IMR-90 (cell line): Measurements from ENCODE around the gene ARPC5L. TPM values are rescaled to one million over a fixed set of nuclear protein-coding genes. Genes with fewer than 3 reads are reported as not detected.

Experiments
- ATAC-seq: fragments of 200-7000 bp; cut with Tn5 transposase; 2 replicates; pipeline ENCODE4 v1.9.1; 2020; ENCODE audit warnings: low read depth, mild to moderate bottlenecking, moderate library complexity
- BruUV-seq: library from RNA; stranded (reverse); fragments of 400-500 nt; replicated peaks from 2 replicates; lab custom pipeline; 2021; lab: Mats Ljungman, UMichigan
- CTCF ChIA-PET: fragments of 300-600 bp; formaldehyde crosslinking; extraction: SDS; loops from one replicate; lab custom pipeline; 2021; ENCODE audit warnings: antibody characterized with exemption; lab: Yijun Ruan, JAX
- POLR2A ChIA-PET: fragments of 300-600 bp; sonication (Branson Sonifier 250); formaldehyde crosslinking; loops from one replicate; lab custom pipeline; 2022; ENCODE audit warnings: antibody characterized with exemption; ENCODE audit not compliant: unreplicated experiment; lab: Charles Lee
- DNase-seq: peaks from one replicate; pipeline ENCODE4 v3.0.0; 2013
- H2AFZ ChIP-seq: replicated peaks from 2 replicates; pipeline ENCODE3; 2013; ENCODE audit warnings: low read length, mild to moderate bottlenecking; ENCODE audit not compliant: poor library complexity
- H2AK5ac ChIP-seq: 2 replicates; pipeline ENCODE4 v1.6.1; 2013; ENCODE audit warnings: low read depth, low read length, inconsistent platforms
- H2AK9ac ChIP-seq: replicated peaks from 2 replicates; pipeline ENCODE3; 2013; ENCODE audit warnings: mild to moderate bottlenecking, low read depth, low read length, moderate library complexity; ENCODE audit not compliant: poor library complexity
- H2BK120ac ChIP-seq: 2 replicates; pipeline ENCODE4 v1.6.1; 2013; ENCODE audit warnings: low read depth, low read length, inconsistent platforms
- H2BK15ac ChIP-seq: 3 replicates; pipeline ENCODE4 v1.6.1; 2013; ENCODE audit warnings: low read depth, low read length, inconsistent platforms
- H2BK20ac ChIP-seq: 2 replicates; pipeline ENCODE4 v1.6.1; 2013; ENCODE audit warnings: low read depth, mild to moderate bottlenecking, inconsistent platforms, low read length, moderate library complexity
- H2BK5ac ChIP-seq: 2 replicates; pipeline ENCODE4 v1.6.1; 2013; ENCODE audit warnings: mild to moderate bottlenecking, low read depth, low read length, inconsistent platforms; ENCODE audit not compliant: poor library complexity, severe bottlenecking
- H3K14ac ChIP-seq: replicated peaks from 2 replicates; pipeline ENCODE4 v1.6.1; 2013; ENCODE audit warnings: low read depth, low read length, inconsistent platforms
- H3K18ac ChIP-seq: 2 replicates; pipeline ENCODE4 v1.6.1; 2013; ENCODE audit warnings: low read depth, low read length, control low read depth
- H3K23ac ChIP-seq: 2 replicates; pipeline ENCODE4 v1.6.1; 2013; ENCODE audit warnings: low read depth, low read length, inconsistent platforms
- H3K27ac ChIP-seq: 2 replicates; pipeline ENCODE4 v1.5.1; 2013; ENCODE audit warnings: mild to moderate bottlenecking, control low read depth, low read length; ENCODE audit not compliant: insufficient read depth
- H3K27me3 ChIP-seq: 2 replicates; pipeline ENCODE4 v1.6.1; 2013; ENCODE audit warnings: low read length; ENCODE audit not compliant: control insufficient read depth, insufficient read depth
- H3K36me3 ChIP-seq: 2 replicates; pipeline ENCODE4 v1.6.1; 2013; ENCODE audit warnings: low read length, mixed read lengths; ENCODE audit not compliant: control insufficient read depth, insufficient read depth
- H3K4ac ChIP-seq: 2 replicates; pipeline ENCODE4 v1.6.1; 2013; ENCODE audit warnings: low read depth, low read length, inconsistent platforms
- H3K4me1 ChIP-seq: 2 replicates; pipeline ENCODE4 v1.6.1; 2013; ENCODE audit warnings: low read length, mixed read lengths; ENCODE audit not compliant: control insufficient read depth, insufficient read depth
- H3K4me2 ChIP-seq: 2 replicates; pipeline ENCODE4 v1.6.1; 2013; ENCODE audit warnings: low read depth, mild to moderate bottlenecking, control low read depth, low read length, moderate library complexity
- H3K4me3 ChIP-seq: 2 replicates; pipeline ENCODE4 v1.5.1; 2013; ENCODE audit warnings: low read depth, mild to moderate bottlenecking, control low read depth, low read length, moderate library complexity; ENCODE audit not compliant: insufficient read depth
- H3K56ac ChIP-seq: 2 replicates; pipeline ENCODE4 v1.6.1; 2013; ENCODE audit warnings: low read length, inconsistent platforms; ENCODE audit not compliant: insufficient read depth; ENCODE audit errors: extremely low read depth
- H3K79me1 ChIP-seq, 2 experiments: 2 replicates each; pipeline ENCODE4 v1.6.1; 2013; ENCODE audit warnings: low read length in 2 of 2, inconsistent platforms in 1 of 2, low read depth in 1 of 2
- H3K9ac ChIP-seq: 2 replicates; pipeline ENCODE4 v1.6.1; 2013; ENCODE audit warnings: low read depth, low read length, control low read depth
- H3K9me1 ChIP-seq: 2 replicates; pipeline ENCODE4 v1.6.1; 2013; ENCODE audit warnings: low read length, inconsistent platforms; ENCODE audit not compliant: insufficient read depth
- H3K9me3 ChIP-seq: 2 replicates; pipeline ENCODE4 v1.6.1; 2013; ENCODE audit warnings: low read length; ENCODE audit not compliant: control insufficient read depth, insufficient read depth
- H4K20me1 ChIP-seq: 2 replicates; pipeline ENCODE4 v1.6.1; 2013; ENCODE audit warnings: low read length, inconsistent platforms; ENCODE audit not compliant: insufficient read depth
- H4K5ac ChIP-seq: 2 replicates; pipeline ENCODE4 v1.6.1; 2013; ENCODE audit warnings: mild to moderate bottlenecking, low read depth, low read length, control low read depth
- H4K8ac ChIP-seq, 2 experiments: 2 replicates each; pipeline ENCODE4 v1.6.1; 2013; ENCODE audit warnings: low read depth in 2 of 2, low read length in 2 of 2, control low read depth in 1 of 2, inconsistent platforms in 1 of 2
- H4K91ac ChIP-seq: 2 replicates; pipeline ENCODE4 v1.6.1; 2013; ENCODE audit warnings: low read depth, low read length, inconsistent platforms; ENCODE audit not compliant: insufficient read depth
- BHLHE40 ChIP-seq: fragments of 150-350 bp; IDR thresholded peaks from 2 replicates; pipeline ENCODE4 v1.6.1; 2016; ENCODE audit warnings: mild to moderate bottlenecking, low read depth, low read length
- CHD1 ChIP-seq: IDR thresholded peaks from 2 replicates; pipeline ENCODE4 v1.6.1; 2012; ENCODE audit warnings: low read depth, low read length, improper control_type of control experiment
- CTCF ChIP-seq: conservative IDR thresholded peaks from 2 replicates; pipeline ENCODE4 v1.5.1; 2012; ENCODE audit warnings: mild to moderate bottlenecking, low read depth, low read length, improper control_type of control experiment
- ELK1 ChIP-seq: fragments of 150-350 bp; IDR thresholded peaks from 2 replicates; pipeline ENCODE4 v1.6.1; 2016; ENCODE audit warnings: low read depth, mild to moderate bottlenecking, low read length, moderate library complexity, borderline replicate concordance
- FOS ChIP-seq: fragments of 150-350 bp; IDR thresholded peaks from 2 replicates; pipeline ENCODE4 v1.6.1; 2016; ENCODE audit warnings: low read depth, low read length
- MAFK ChIP-seq: IDR thresholded peaks from 2 replicates; pipeline ENCODE4 v1.6.1; 2012; ENCODE audit warnings: low read depth, low read length, improper control_type of control experiment
- MAZ ChIP-seq: IDR thresholded peaks from 2 replicates; pipeline ENCODE4 v1.6.1; 2012; ENCODE audit warnings: low read depth, mild to moderate bottlenecking, low read length, improper control_type of control experiment, moderate library complexity, borderline replicate concordance
- MXI1 ChIP-seq: IDR thresholded peaks from 2 replicates; pipeline ENCODE4 v1.6.1; 2012; ENCODE audit warnings: low read depth, mild to moderate bottlenecking, low read length, moderate library complexity, borderline replicate concordance
- NFE2L2 ChIP-seq: fragments of 150-350 bp; IDR thresholded peaks from 2 replicates; pipeline ENCODE4 v1.6.1; 2016; ENCODE audit warnings: low read depth, mild to moderate bottlenecking, low read length
- POLR2A ChIP-seq: IDR thresholded peaks from 2 replicates; pipeline ENCODE4 v1.6.1; 2012; ENCODE audit warnings: mild to moderate bottlenecking, low read depth, low read length
- RCOR1 ChIP-seq: IDR thresholded peaks from 2 replicates; pipeline ENCODE4 v1.6.1; 2012; ENCODE audit warnings: mild to moderate bottlenecking, low read length, improper control_type of control experiment; ENCODE audit not compliant: insufficient replicate concordance
- RFX5 ChIP-seq: IDR thresholded peaks from 2 replicates; pipeline ENCODE4 v1.8.0; 2012; ENCODE audit warnings: low read depth, mild to moderate bottlenecking, low read length, moderate library complexity
- SMC3 ChIP-seq: fragments of 150-350 bp; IDR thresholded peaks from 2 replicates; pipeline ENCODE4 v1.6.1; 2016; ENCODE audit warnings: low read depth, mild to moderate bottlenecking, antibody characterized with exemption, low read length, moderate library complexity
- USF2 ChIP-seq: fragments of 150-350 bp; IDR thresholded peaks from 2 replicates; pipeline ENCODE4 v1.6.1; 2017; ENCODE audit warnings: mild to moderate bottlenecking, antibody characterized with exemption, low read length, low read depth
- WGBS, 2 experiments: methylation state at CpG; one replicate each; pipeline versions ENCODE4 v1.1.5 to v1.1.7; 2013; ENCODE audit warnings: missing lambda C conversion rate in 2 of 2; ENCODE audit not compliant: insufficient read length in 1 of 2; ENCODE audit errors: extremely low coverage in 2 of 2; 5-methylcytosine and 5-hydroxymethylcytosine counted together
- dilution Hi-C: fragments of 300-500 bp; cut with HindIII; formaldehyde crosslinking; loops from one replicate; pipeline ENCODE4 v1.14.3; 2018; ENCODE audit warnings: low sequenced_read_pairs; ENCODE audit not compliant: unreplicated experiment
- in situ Hi-C: fragments of 300-500 bp; cut with MboI; formaldehyde crosslinking; loops from 3 replicates; pipeline ENCODE4 v1.14.3; 2019; ENCODE audit warnings: low sequenced_read_pairs, inconsistent platforms, mixed read lengths
- intact Hi-C: fragments of 100-400 bp; cut with micrococcal nuclease; formaldehyde crosslinking; loops from 2 replicates; pipeline ENCODE4 v1.10.0; 2022
- polyA plus RNA-seq, 3 experiments: library from polyadenylated mRNA; depleted of rRNA; stranded (reverse); fragments of >200 nt; gene quantifications; 2 replicates each; pipeline ENCODE4 v1.2.3, GENCODE V29; 2012; ENCODE audit warnings: low replicate concordance in 1 of 3
- total RNA-seq: library from RNA; depleted of rRNA; stranded (reverse); fragments of >200 nt; gene quantifications from 2 replicates; pipeline ENCODE4 v1.2.3, GENCODE V29; 2012

The ARPC5L gene
- total and polyA plus RNA-seq, 2 of the 4 experiments (the other 2 are of a cell fraction): 11.1 to 53.8 TPM

GRCh38 chr9:124859803-124860581 lies 1.9 kb upstream of the ARPC5L start:
- no peak overlapping the region for H2BK20ac ChIP-seq
- intact Hi-C loops (loop anchor here (10.0 kb wide), 1 partner anchor 245 kb away; no protein-coding TSS in a partner anchor), in situ Hi-C loops (loop anchor here (10.0 kb wide), 1 partner anchor 285 kb away; the partner anchor contains the start of gene SCAI), dilution Hi-C loops (no loop called here)
- peaks cover 9% of the 10 kb centered on the region for H3K4me1 ChIP-seq
- no peak overlapping the region for H2BK120ac ChIP-seq
- no peak overlapping the region for H2BK5ac ChIP-seq
- no peak overlapping the region for H2BK15ac ChIP-seq
- H3K27ac ChIP-seq: no peak overlapping the region
- no peak overlapping the region for H4K5ac ChIP-seq
- H2AK9ac ChIP-seq: peak overlapping the region; percentile 73
- H4K8ac ChIP-seq: no peak overlapping the region
- peak overlapping the region; percentile 96 for H3K9ac ChIP-seq
- H3K36me3 ChIP-seq: peaks cover 49% of the 10 kb centered on the region
- peak overlapping the region; percentile 14 for H2AFZ ChIP-seq
- no peaks in the 10 kb centered on the region for H3K27me3 ChIP-seq
- no peak for ATAC-seq
- ChIA-PET CTCF (interaction anchor here (1.3 kb wide), 1 partner anchor 83 kb away, joined by 5 read pairs; the partner anchor contains the start of gene OLFML2A), POLR2A (no interaction called here)
- peaks cover 13 to 41% of the 10 kb centered on the region in 2 experiments for H3K79me1 ChIP-seq
- H4K91ac ChIP-seq: no peak overlapping the region
- H3K4me2 ChIP-seq: peak overlapping the region; percentile 100
- peak overlapping the region; percentile 42; the same call in 1 of the 2 replicates for H3K56ac ChIP-seq
- H3K23ac ChIP-seq: peak overlapping the region; percentile 91
- H3K9me1 ChIP-seq: peaks cover 4% of the 10 kb centered on the region; the same call in 1 of the 2 replicates
- 67% methylated on average over 1 of the region's 10 CpGs; no CpG with 5 or more reads in 1 of the 2 experiments for WGBS, 2 experiments
- no peaks in the 10 kb centered on the region for H3K9me3 ChIP-seq
- peak overlapping the region; percentile 73; the same call in 1 of the 2 replicates for H3K4me3 ChIP-seq
- peaks cover 62% of the 10 kb centered on the region for H4K20me1 ChIP-seq
- BruUV-seq: TSS peak; percentile 73
- DNase-seq: no peak
- no peak overlapping the region for H3K4ac ChIP-seq
- no peak overlapping the region for H2AK5ac ChIP-seq
- no peak overlapping the region for H3K18ac ChIP-seq
- H3K14ac ChIP-seq: peak overlapping the region; percentile 77; the same call in 1 of the 2 replicates
- no peak for TF ChIP-seq MXI1
- TF ChIP-seq POLR2A: no peak
- TF ChIP-seq RCOR1: no peak
- TF ChIP-seq ELK1: no peak
- no peak for TF ChIP-seq MAFK
- no peak for TF ChIP-seq SMC3
- TF ChIP-seq BHLHE40: no peak
- no peak for TF ChIP-seq RFX5
- TF ChIP-seq FOS: no peak
- TF ChIP-seq NFE2L2: no peak
- no peak for TF ChIP-seq CHD1
- no peak for TF ChIP-seq MAZ
- TF ChIP-seq CTCF: no peak
- TF ChIP-seq USF2: no peak
